H1 (cell line): ENCODE measurements around the gene ADAMTS15. TPM values are rescaled to one million over a fixed set of nuclear protein-coding genes. Genes with fewer than 3 reads are reported as not detected.

Source experiments
- CTCF ChIA-PET: fragments of 300-600 bp; sonication (Branson Sonifier 250); formaldehyde crosslinking; loops from one replicate; lab custom pipeline; 2021; ENCODE audit not compliant: partially characterized antibody; lab: Charles Lee
- POLR2A ChIA-PET: fragments of 300-600 bp; sonication (Branson Sonifier 250); formaldehyde crosslinking; loops from one replicate; lab custom pipeline; 2021; ENCODE audit warnings: inconsistent platforms; ENCODE audit not compliant: partially characterized antibody; lab: Charles Lee
- DNase-seq, 2 experiments: peaks; one replicate each; pipeline versions ENCODE4 v3.0.0 to v3.0.0-alpha.2; 2010 to 2022; ENCODE audit warnings: low spot score in 2 of 2, low read depth in 1 of 2, mixed read lengths in 1 of 2
- FAIRE-seq: peaks from 2 replicates; lab custom pipeline; 2011; peaks lifted over from hg19 to GRCh38; lab: Jason Lieb, UNC
- H2AFZ ChIP-seq: 2 replicates; pipeline ENCODE4 v1.8.1; 2012; ENCODE audit warnings: low read length, inconsistent platforms
- H2AK5ac ChIP-seq: 2 replicates; pipeline ENCODE4 v1.6.1; 2013; ENCODE audit warnings: low read depth, low read length
- H2BK120ac ChIP-seq: replicated peaks from 2 replicates; pipeline ENCODE3; 2013; ENCODE audit warnings: low read depth, low read length, inconsistent platforms
- H2BK12ac ChIP-seq: 2 replicates; pipeline ENCODE4 v1.6.1; 2013; ENCODE audit warnings: low read depth, low read length
- H2BK15ac ChIP-seq: 2 replicates; pipeline ENCODE4 v1.6.1; 2013; ENCODE audit warnings: low read length
- H2BK20ac ChIP-seq: 2 replicates; pipeline ENCODE4 v1.6.1; 2013; ENCODE audit warnings: low read length
- H2BK5ac ChIP-seq: 2 replicates; pipeline ENCODE4 v1.6.1; 2013; ENCODE audit warnings: low read depth, low read length
- H3K14ac ChIP-seq: 2 replicates; pipeline ENCODE4 v1.6.1; 2013; ENCODE audit warnings: inconsistent platforms; ENCODE audit not compliant: insufficient read length
- H3K18ac ChIP-seq: 2 replicates; pipeline ENCODE4 v1.6.1; 2013; ENCODE audit warnings: low read length; ENCODE audit errors: extremely low read depth
- H3K23ac ChIP-seq: 2 replicates; pipeline ENCODE4 v1.6.1; 2013; ENCODE audit warnings: inconsistent platforms; ENCODE audit not compliant: insufficient read length
- H3K23me2 ChIP-seq: 2 replicates; pipeline ENCODE4 v1.6.1; 2013; ENCODE audit warnings: low read depth, low read length
- H3K27ac ChIP-seq: 2 replicates; pipeline ENCODE4 v1.6.1; 2011; ENCODE audit warnings: low read depth, low read length, inconsistent platforms
- H3K27me3 ChIP-seq, 4 experiments: replicated peaks in 1 of 4; 1 replicate in 1 of 4; 2 replicates in 3 of 4; pipeline versions ENCODE4 v1.6.1 to v1.8.1; 2011 to 2013; ENCODE audit warnings: low read length in 3 of 4, mild to moderate bottlenecking in 3 of 4, inconsistent platforms in 2 of 4, mixed read lengths in 2 of 4, moderate library complexity in 1 of 4; ENCODE audit not compliant: control insufficient read depth in 3 of 4, insufficient read depth in 3 of 4; ENCODE audit errors: extremely low read depth in 1 of 4
- H3K36me3 ChIP-seq, 4 experiments: 2 replicates each; pipeline versions ENCODE4 v1.6.1 to v1.8.1; 2011 to 2013; ENCODE audit warnings: mild to moderate bottlenecking in 4 of 4, low read length in 3 of 4, moderate library complexity in 2 of 4, control low read depth in 1 of 4, inconsistent platforms in 1 of 4; ENCODE audit not compliant: insufficient read depth in 4 of 4, control insufficient read depth in 2 of 4
- H3K4ac ChIP-seq: replicated peaks from 2 replicates; pipeline ENCODE3; 2013; ENCODE audit warnings: low read length, low read depth, mixed read lengths, inconsistent platforms; ENCODE audit not compliant: insufficient read length
- H3K4me1 ChIP-seq, 4 experiments: replicated peaks in 1 of 4; 1 replicate in 1 of 4; 2 replicates in 3 of 4; pipeline versions ENCODE4 v1.6.1 to v1.8.1; 2011 to 2013; ENCODE audit warnings: low read length in 3 of 4, inconsistent platforms in 2 of 4, mixed read lengths in 1 of 4; ENCODE audit not compliant: insufficient read depth in 4 of 4, control insufficient read depth in 3 of 4
- H3K4me2 ChIP-seq, 2 experiments: 2 replicates each; pipeline versions ENCODE4 v1.6.1 to v1.8.1; 2011 to 2013; ENCODE audit warnings: low read depth in 2 of 2, low read length in 2 of 2, control low read depth in 1 of 2, inconsistent platforms in 1 of 2, mild to moderate bottlenecking in 1 of 2; ENCODE audit not compliant: insufficient read depth in 1 of 2
- H3K4me3 ChIP-seq, 4 experiments: fragments of 200-600, 300-600 bp in 1 of 4; sonication (generic), shearing (Covaris generic), sonication (Bioruptor Twin) in 1 of 4; 2 replicates each; pipeline versions ENCODE4 v1.5.1 to v1.8.1; 2011 to 2016; ENCODE audit warnings: low read length in 4 of 4, low read depth in 3 of 4, control low read depth in 2 of 4, inconsistent platforms in 2 of 4, mild to moderate bottlenecking in 2 of 4, mixed read lengths in 1 of 4, moderate library complexity in 1 of 4; ENCODE audit not compliant: insufficient read depth in 2 of 4; ENCODE audit errors: extremely low read depth in 1 of 4
- H3K56ac ChIP-seq: replicated peaks from 2 replicates; pipeline ENCODE3; 2013; ENCODE audit warnings: low read depth, mild to moderate bottlenecking, mixed read lengths, low read length, inconsistent platforms; ENCODE audit not compliant: insufficient read length
- H3K79me1 ChIP-seq: 2 replicates; pipeline ENCODE4 v1.6.1; 2013; ENCODE audit warnings: low read depth, low read length, control low read depth
- H3K79me2 ChIP-seq, 2 experiments: 2 replicates each; pipeline versions ENCODE4 v1.6.1 to v1.8.1; 2012 to 2013; ENCODE audit warnings: low read length in 2 of 2, mild to moderate bottlenecking in 2 of 2, inconsistent platforms in 1 of 2; ENCODE audit not compliant: insufficient read depth in 2 of 2, control insufficient read depth in 1 of 2
- H3K9ac ChIP-seq, 4 experiments: replicated peaks in 1 of 4; 1 replicate in 1 of 4; 2 replicates in 3 of 4; pipeline versions ENCODE4 v1.6.1 to v1.8.1; 2011 to 2013; ENCODE audit warnings: low read depth in 3 of 4, low read length in 3 of 4, control low read depth in 2 of 4, mild to moderate bottlenecking in 2 of 4, moderate library complexity in 2 of 4, inconsistent platforms in 1 of 4; ENCODE audit errors: extremely low read depth in 1 of 4
- H3K9me3 ChIP-seq, 2 experiments: 2 replicates each; pipeline versions ENCODE4 v1.6.1 to v1.8.1; 2012 to 2013; ENCODE audit warnings: mild to moderate bottlenecking in 2 of 2, moderate library complexity in 2 of 2, control low read depth in 1 of 2, inconsistent platforms in 1 of 2, low read depth in 1 of 2, low read length in 1 of 2, mixed read lengths in 1 of 2; ENCODE audit not compliant: insufficient read depth in 2 of 2
- H4K20me1 ChIP-seq, 2 experiments: replicated peaks in 1 of 2; 2 replicates each; pipeline versions ENCODE3 to v1.8.1; 2011 to 2013; ENCODE audit warnings: inconsistent platforms in 2 of 2, low read length in 2 of 2, mild to moderate bottlenecking in 1 of 2; ENCODE audit not compliant: insufficient read depth in 2 of 2, control insufficient read depth in 1 of 2
- H4K5ac ChIP-seq: 2 replicates; pipeline ENCODE4 v1.6.1; 2013; ENCODE audit warnings: low read length, low read depth, mixed read lengths, inconsistent platforms; ENCODE audit not compliant: insufficient read length
- H4K8ac ChIP-seq: 2 replicates; pipeline ENCODE4 v1.8.0; 2013; ENCODE audit warnings: mild to moderate bottlenecking, moderate library complexity, low read length, inconsistent platforms; ENCODE audit not compliant: insufficient read depth; ENCODE audit errors: extremely low read depth
- H4K91ac ChIP-seq: replicated peaks from 2 replicates; pipeline ENCODE3; 2013; ENCODE audit warnings: low read length, mixed read lengths, inconsistent platforms; ENCODE audit not compliant: insufficient read length
- BRCA1 ChIP-seq: IDR thresholded peaks from 2 replicates; pipeline ENCODE4 v1.6.1; 2012; ENCODE audit warnings: low read depth, low read length, improper control_type of control experiment
- CEBPB ChIP-seq: IDR thresholded peaks from 2 replicates; pipeline ENCODE4 v1.6.1; 2012; ENCODE audit warnings: low read depth, low read length
- CHD1 ChIP-seq: IDR thresholded peaks from 2 replicates; pipeline ENCODE4 v1.6.1; 2012; ENCODE audit warnings: low read depth, low read length, improper control_type of control experiment
- CTCF ChIP-seq, 3 experiments: IDR thresholded peaks; 1 replicate in 2 of 3; 2 replicates in 1 of 3; pipeline versions ENCODE4 v1.5.1 to v1.6.1; 2011; ENCODE audit warnings: low read length in 3 of 3, mild to moderate bottlenecking in 3 of 3, inconsistent platforms in 2 of 3, low read depth in 1 of 3, moderate library complexity in 1 of 3; ENCODE audit not compliant: insufficient read depth in 1 of 3; ENCODE audit errors: control extremely low read depth in 1 of 3
- GTF2F1 ChIP-seq: IDR thresholded peaks from 2 replicates; pipeline ENCODE4 v1.6.1; 2012; ENCODE audit warnings: low read depth, low read length, improper control_type of control experiment, borderline replicate concordance
- MAFK ChIP-seq: IDR thresholded peaks from 2 replicates; pipeline ENCODE4 v1.6.1; 2012; ENCODE audit warnings: low read depth, mild to moderate bottlenecking, improper control_type of control experiment, low read length
- NANOG ChIP-seq: IDR thresholded peaks from 2 replicates; pipeline ENCODE4 v1.6.1; 2011; ENCODE audit warnings: low read length, low read depth, mild to moderate bottlenecking, inconsistent platforms; ENCODE audit not compliant: insufficient read depth, poor library complexity, severe bottlenecking
- TCF12 ChIP-seq: IDR thresholded peaks from 2 replicates; pipeline ENCODE4 v1.6.1; 2011; ENCODE audit warnings: low read depth, mild to moderate bottlenecking, low read length
- ZNF274 ChIP-seq: IDR thresholded peaks from 2 replicates; pipeline ENCODE4 v1.7.0; 2012; ENCODE audit warnings: low read length, borderline replicate concordance; ENCODE audit errors: extremely low read depth
- WGBS, 2 experiments: shearing (Covaris generic) in 1 of 2; methylation state at CpG; one replicate each; pipeline versions ENCODE4 v1.1.6 to v1.1.7; 2013 to 2015; ENCODE audit warnings: low lambda C conversion rate in 2 of 2, mixed read lengths in 2 of 2, inconsistent platforms in 1 of 2, low coverage in 1 of 2, missing lambda C conversion rate in 1 of 2; ENCODE audit not compliant: insufficient replicate concordance in 2 of 2, insufficient coverage in 1 of 2, insufficient read length in 1 of 2; ENCODE audit errors: extremely low coverage in 1 of 2, missing lambda C conversion rate in 1 of 2; 5-methylcytosine and 5-hydroxymethylcytosine counted together
- polyA plus RNA-seq, 7 experiments: library from polyadenylated mRNA; depleted of rRNA in 3 of 7; stranded (reverse) in 5 of 7; unstranded in 2 of 7; fragments of >200 nt in 5 of 7; fragments of 200-250 nt in 2 of 7; gene quantifications; 1 replicate in 5 of 7; 2 replicates in 1 of 7; 4 replicates in 1 of 7; pipeline versions ENCODE4 v1.2.1 to v1.2.3, GENCODE V29; 2011 to 2013; ENCODE audit warnings: missing spikeins in 2 of 7, mixed read lengths in 2 of 7
- total RNA-seq: library from RNA; stranded (reverse); fragmentation: NEBNext Ultra II Directional; extraction: Animal tissue kit (Norgen Biotek cat#: 25700); gene quantifications from 2 replicates; pipeline ENCODE4 v1.2.1, GENCODE V29; 2021
- TF ChIP-seq, protein P1 (sequence below): IDR thresholded peaks from 2 replicates; pipeline ENCODE4 v1.6.1; 2011; ENCODE audit warnings: low read length, improper control_type of control experiment

ADAMTS15 gene
- total and polyA plus RNA-seq, 2 of the 8 experiments (the other 6 are each of a cell fraction or from before 2014, with no cell fraction given), result 1.7 to 4.7 TPM

DNA sequence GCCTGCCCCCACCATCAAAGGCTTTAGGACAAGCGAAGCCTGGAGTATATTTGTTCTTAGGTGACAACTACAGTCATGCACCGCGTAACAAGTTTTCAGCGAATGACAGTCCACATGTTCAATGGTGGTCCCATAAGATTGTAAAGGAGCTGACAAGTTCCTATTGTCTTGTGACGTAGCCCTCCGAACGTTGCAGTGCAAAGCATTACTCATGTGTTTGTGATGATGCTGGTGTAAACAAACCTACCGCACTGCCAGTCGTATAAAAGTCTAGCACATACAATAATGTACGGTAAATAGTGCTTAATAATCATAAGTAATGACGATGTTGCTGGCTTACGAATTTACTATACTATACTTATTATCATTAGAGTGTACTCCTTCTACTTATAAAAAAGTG is 41.3 kb downstream of the ADAMTS15 start:
- Histone ChIP-seq H3K9ac (no peak overlapping the region), H2BK5ac (no peak overlapping the region), H2BK15ac (no peak overlapping the region), H3K4me2 (no peak overlapping the region), H3K9me3 (no peaks in the 10 kb centered on the region), H4K91ac (no peak overlapping the region), H3K23ac (no peak overlapping the region), H3K27me3 (no peaks in the 10 kb centered on the region), H3K4me3 (no peak overlapping the region), H4K8ac (no peak overlapping the region), H2BK20ac (no peak overlapping the region), H3K79me2 (no peaks in the 10 kb centered on the region), H3K14ac (no peak overlapping the region), H3K4me1 (no peaks in the 10 kb centered on the region), H3K4ac (no peak overlapping the region), H2AFZ (no peak overlapping the region), H2BK120ac (no peak overlapping the region), H3K27ac (no peak overlapping the region), H3K56ac (no peak overlapping the region), H2AK5ac (no peak overlapping the region), H3K36me3 (no peaks in the 10 kb centered on the region), H3K79me1 (no peaks in the 10 kb centered on the region), H4K20me1 (no peaks in the 10 kb centered on the region), H2BK12ac (no peak overlapping the region), H3K18ac (no peak overlapping the region), H3K23me2 (no peaks in the 10 kb centered on the region), H4K5ac (no peak overlapping the region)
- DNase-seq (no peak), FAIRE-seq (no peak)
- WGBS, 2 experiments, result 97% methylated on average over 12 of the region's 12 CpGs; no CpG with 5 or more reads in 1 of the 2 experiments
- ChIA-PET POLR2A (no interaction called here), CTCF (interaction anchor here (0.6 to 1.5 kb wide), 5 partner anchors 13 to 372 kb away, joined by 3 to 4 read pairs (median 3); no protein-coding TSS in a partner anchor)
- TF ChIP-seq CEBPB (no peak), CTCF (IDR thresholded peaks at IDR 0.05; ENCODE audit: control extremely low read depth in 1 of 3, insufficient read depth in 1 of 3, low read depth in 1 of 3, low read length in 3 of 3) (no peak), GTF2F1 (no peak), BRCA1 (no peak), ZNF274 (no peak), CHD1 (no peak), NANOG (no peak), MAFK (no peak), TCF12 (no peak)
- TF ChIP-seq, protein P1, sequence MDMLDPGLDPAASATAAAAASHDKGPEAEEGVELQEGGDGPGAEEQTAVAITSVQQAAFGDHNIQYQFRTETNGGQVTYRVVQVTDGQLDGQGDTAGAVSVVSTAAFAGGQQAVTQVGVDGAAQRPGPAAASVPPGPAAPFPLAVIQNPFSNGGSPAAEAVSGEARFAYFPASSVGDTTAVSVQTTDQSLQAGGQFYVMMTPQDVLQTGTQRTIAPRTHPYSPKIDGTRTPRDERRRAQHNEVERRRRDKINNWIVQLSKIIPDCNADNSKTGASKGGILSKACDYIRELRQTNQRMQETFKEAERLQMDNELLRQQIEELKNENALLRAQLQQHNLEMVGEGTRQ, result no peak
